ENCODE results near the gene KRTAP10-6.

- no peak for TF ChIP-seq EP300 (IDR thresholded peaks at IDR 0.05; ENCODE audit: borderline replicate concordance in 1 of 2, low read depth in 2 of 2, low read length in 2 of 2)
- TF ChIP-seq ASH2L (IDR thresholded peaks at IDR 0.05; ENCODE audit: low read length) = no peak
- TF ChIP-seq RXRA (IDR thresholded peaks at IDR 0.05; ENCODE audit: insufficient read depth, low read depth, low read length) = no peak
- no peak for TF ChIP-seq ZNF274 (IDR thresholded peaks at IDR 0.05; ENCODE audit: borderline replicate concordance, extremely low read depth, low read length)
- no peak for TF ChIP-seq CTCF (IDR thresholded peaks at IDR 0.05; ENCODE audit: control extremely low read depth in 1 of 3, insufficient read depth in 1 of 3, low read depth in 1 of 3, low read length in 3 of 3)
- no peak for TF ChIP-seq GABPA (IDR thresholded peaks at IDR 0.05; ENCODE audit: borderline replicate concordance, insufficient read depth, low read length)
- TF ChIP-seq GTF2F1 (IDR thresholded peaks at IDR 0.05; ENCODE audit: borderline replicate concordance, low read depth, low read length) = no peak
- TF ChIP-seq POLR2A (IDR thresholded peaks at IDR 0.05; ENCODE audit: control extremely low read depth in 1 of 2, low read depth in 2 of 2, low read length in 2 of 2) = no peak
- no peak for TF ChIP-seq MAX (IDR thresholded peaks at IDR 0.05)
- no peak for TF ChIP-seq ATF2 (IDR thresholded peaks at IDR 0.05; ENCODE audit: low read length)
- TF ChIP-seq EZH2 (IDR thresholded peaks at IDR 0.05; ENCODE audit: low read depth, low read length, severe bottlenecking) = no peak
- TF ChIP-seq JUND (IDR thresholded peaks at IDR 0.05; ENCODE audit: low read length) = no peak
- no peak for TF ChIP-seq TBP (IDR thresholded peaks at IDR 0.05; ENCODE audit: low read depth, low read length)
Observed at GRCh38 chr21:44569861-44570517, 22.3 kb downstream of the KRTAP10-6 start.
